IMR-90 (cell line): ENCODE data around the gene CD72. TPM values are rescaled to one million over a fixed set of nuclear protein-coding genes. Genes with fewer than 3 reads are reported as not detected.

Source experiments
- ATAC-seq: fragments of 200-7000 bp; cut with Tn5 transposase; 2 replicates; pipeline ENCODE4 v1.9.1; 2020; ENCODE audit warnings: low read depth, mild to moderate bottlenecking, moderate library complexity
- BruUV-seq: library from RNA; stranded (reverse); fragments of 400-500 nt; replicated peaks from 2 replicates; lab custom pipeline; 2021; lab: Mats Ljungman, UMichigan
- CTCF ChIA-PET: fragments of 300-600 bp; formaldehyde crosslinking; extraction: SDS; loops from one replicate; lab custom pipeline; 2021; ENCODE audit warnings: antibody characterized with exemption; lab: Yijun Ruan, JAX
- POLR2A ChIA-PET: fragments of 300-600 bp; sonication (Branson Sonifier 250); formaldehyde crosslinking; loops from one replicate; lab custom pipeline; 2022; ENCODE audit warnings: antibody characterized with exemption; ENCODE audit not compliant: unreplicated experiment; lab: Charles Lee
- DNase-seq: peaks from one replicate; pipeline ENCODE4 v3.0.0; 2013
- H2AFZ ChIP-seq: replicated peaks from 2 replicates; pipeline ENCODE3; 2013; ENCODE audit warnings: low read length, mild to moderate bottlenecking; ENCODE audit not compliant: poor library complexity
- H2AK5ac ChIP-seq: 2 replicates; pipeline ENCODE4 v1.6.1; 2013; ENCODE audit warnings: low read depth, low read length, inconsistent platforms
- H2AK9ac ChIP-seq: replicated peaks from 2 replicates; pipeline ENCODE3; 2013; ENCODE audit warnings: mild to moderate bottlenecking, low read depth, low read length, moderate library complexity; ENCODE audit not compliant: poor library complexity
- H2BK120ac ChIP-seq: 2 replicates; pipeline ENCODE4 v1.6.1; 2013; ENCODE audit warnings: low read depth, low read length, inconsistent platforms
- H2BK15ac ChIP-seq: 3 replicates; pipeline ENCODE4 v1.6.1; 2013; ENCODE audit warnings: low read depth, low read length, inconsistent platforms
- H2BK20ac ChIP-seq: 2 replicates; pipeline ENCODE4 v1.6.1; 2013; ENCODE audit warnings: low read depth, mild to moderate bottlenecking, inconsistent platforms, low read length, moderate library complexity
- H2BK5ac ChIP-seq: 2 replicates; pipeline ENCODE4 v1.6.1; 2013; ENCODE audit warnings: mild to moderate bottlenecking, low read depth, low read length, inconsistent platforms; ENCODE audit not compliant: poor library complexity, severe bottlenecking
- H3K14ac ChIP-seq: replicated peaks from 2 replicates; pipeline ENCODE4 v1.6.1; 2013; ENCODE audit warnings: low read depth, low read length, inconsistent platforms
- H3K18ac ChIP-seq: 2 replicates; pipeline ENCODE4 v1.6.1; 2013; ENCODE audit warnings: low read depth, low read length, control low read depth
- H3K23ac ChIP-seq: 2 replicates; pipeline ENCODE4 v1.6.1; 2013; ENCODE audit warnings: low read depth, low read length, inconsistent platforms
- H3K27ac ChIP-seq: 2 replicates; pipeline ENCODE4 v1.5.1; 2013; ENCODE audit warnings: mild to moderate bottlenecking, control low read depth, low read length; ENCODE audit not compliant: insufficient read depth
- H3K27me3 ChIP-seq: 2 replicates; pipeline ENCODE4 v1.6.1; 2013; ENCODE audit warnings: low read length; ENCODE audit not compliant: control insufficient read depth, insufficient read depth
- H3K36me3 ChIP-seq: 2 replicates; pipeline ENCODE4 v1.6.1; 2013; ENCODE audit warnings: low read length, mixed read lengths; ENCODE audit not compliant: control insufficient read depth, insufficient read depth
- H3K4ac ChIP-seq: 2 replicates; pipeline ENCODE4 v1.6.1; 2013; ENCODE audit warnings: low read depth, low read length, inconsistent platforms
- H3K4me1 ChIP-seq: 2 replicates; pipeline ENCODE4 v1.6.1; 2013; ENCODE audit warnings: low read length, mixed read lengths; ENCODE audit not compliant: control insufficient read depth, insufficient read depth
- H3K4me2 ChIP-seq: 2 replicates; pipeline ENCODE4 v1.6.1; 2013; ENCODE audit warnings: low read depth, mild to moderate bottlenecking, control low read depth, low read length, moderate library complexity
- H3K4me3 ChIP-seq: 2 replicates; pipeline ENCODE4 v1.5.1; 2013; ENCODE audit warnings: low read depth, mild to moderate bottlenecking, control low read depth, low read length, moderate library complexity; ENCODE audit not compliant: insufficient read depth
- H3K56ac ChIP-seq: 2 replicates; pipeline ENCODE4 v1.6.1; 2013; ENCODE audit warnings: low read length, inconsistent platforms; ENCODE audit not compliant: insufficient read depth; ENCODE audit errors: extremely low read depth
- H3K79me1 ChIP-seq, 2 experiments: 2 replicates each; pipeline ENCODE4 v1.6.1; 2013; ENCODE audit warnings: low read length in 2 of 2, inconsistent platforms in 1 of 2, low read depth in 1 of 2
- H3K9ac ChIP-seq: 2 replicates; pipeline ENCODE4 v1.6.1; 2013; ENCODE audit warnings: low read depth, low read length, control low read depth
- H3K9me1 ChIP-seq: 2 replicates; pipeline ENCODE4 v1.6.1; 2013; ENCODE audit warnings: low read length, inconsistent platforms; ENCODE audit not compliant: insufficient read depth
- H3K9me3 ChIP-seq: 2 replicates; pipeline ENCODE4 v1.6.1; 2013; ENCODE audit warnings: low read length; ENCODE audit not compliant: control insufficient read depth, insufficient read depth
- H4K20me1 ChIP-seq: 2 replicates; pipeline ENCODE4 v1.6.1; 2013; ENCODE audit warnings: low read length, inconsistent platforms; ENCODE audit not compliant: insufficient read depth
- H4K5ac ChIP-seq: 2 replicates; pipeline ENCODE4 v1.6.1; 2013; ENCODE audit warnings: mild to moderate bottlenecking, low read depth, low read length, control low read depth
- H4K8ac ChIP-seq, 2 experiments: 2 replicates each; pipeline ENCODE4 v1.6.1; 2013; ENCODE audit warnings: low read depth in 2 of 2, low read length in 2 of 2, control low read depth in 1 of 2, inconsistent platforms in 1 of 2
- H4K91ac ChIP-seq: 2 replicates; pipeline ENCODE4 v1.6.1; 2013; ENCODE audit warnings: low read depth, low read length, inconsistent platforms; ENCODE audit not compliant: insufficient read depth
- CEBPB ChIP-seq: IDR thresholded peaks from 2 replicates; pipeline ENCODE4 v1.6.1; 2012; ENCODE audit warnings: low read depth, low read length, improper control_type of control experiment
- FOS ChIP-seq: fragments of 150-350 bp; IDR thresholded peaks from 2 replicates; pipeline ENCODE4 v1.6.1; 2016; ENCODE audit warnings: low read depth, low read length
- MAFK ChIP-seq: IDR thresholded peaks from 2 replicates; pipeline ENCODE4 v1.6.1; 2012; ENCODE audit warnings: low read depth, low read length, improper control_type of control experiment
- POLR2A ChIP-seq: IDR thresholded peaks from 2 replicates; pipeline ENCODE4 v1.6.1; 2012; ENCODE audit warnings: mild to moderate bottlenecking, low read depth, low read length
- RCOR1 ChIP-seq: IDR thresholded peaks from 2 replicates; pipeline ENCODE4 v1.6.1; 2012; ENCODE audit warnings: mild to moderate bottlenecking, low read length, improper control_type of control experiment; ENCODE audit not compliant: insufficient replicate concordance
- RFX5 ChIP-seq: IDR thresholded peaks from 2 replicates; pipeline ENCODE4 v1.8.0; 2012; ENCODE audit warnings: low read depth, mild to moderate bottlenecking, low read length, moderate library complexity
- SMC3 ChIP-seq: fragments of 150-350 bp; IDR thresholded peaks from 2 replicates; pipeline ENCODE4 v1.6.1; 2016; ENCODE audit warnings: low read depth, mild to moderate bottlenecking, antibody characterized with exemption, low read length, moderate library complexity
- USF2 ChIP-seq: fragments of 150-350 bp; IDR thresholded peaks from 2 replicates; pipeline ENCODE4 v1.6.1; 2017; ENCODE audit warnings: mild to moderate bottlenecking, antibody characterized with exemption, low read length, low read depth
- WGBS, 2 experiments: methylation state at CpG; one replicate each; pipeline versions ENCODE4 v1.1.5 to v1.1.7; 2013; ENCODE audit warnings: missing lambda C conversion rate in 2 of 2; ENCODE audit not compliant: insufficient read length in 1 of 2; ENCODE audit errors: extremely low coverage in 2 of 2; 5-methylcytosine and 5-hydroxymethylcytosine counted together
- dilution Hi-C: fragments of 300-500 bp; cut with HindIII; formaldehyde crosslinking; loops from one replicate; pipeline ENCODE4 v1.14.3; 2018; ENCODE audit warnings: low sequenced_read_pairs; ENCODE audit not compliant: unreplicated experiment
- in situ Hi-C: fragments of 300-500 bp; cut with MboI; formaldehyde crosslinking; loops from 3 replicates; pipeline ENCODE4 v1.14.3; 2019; ENCODE audit warnings: low sequenced_read_pairs, inconsistent platforms, mixed read lengths
- intact Hi-C: fragments of 100-400 bp; cut with micrococcal nuclease; formaldehyde crosslinking; loops from 2 replicates; pipeline ENCODE4 v1.10.0; 2022
- polyA plus RNA-seq, 3 experiments: library from polyadenylated mRNA; depleted of rRNA; stranded (reverse); fragments of >200 nt; gene quantifications; 2 replicates each; pipeline ENCODE4 v1.2.3, GENCODE V29; 2012; ENCODE audit warnings: low replicate concordance in 1 of 3
- total RNA-seq: library from RNA; depleted of rRNA; stranded (reverse); fragments of >200 nt; gene quantifications from 2 replicates; pipeline ENCODE4 v1.2.3, GENCODE V29; 2012

CD72 gene
- total and polyA plus RNA-seq, 2 of the 4 experiments (the other 2 are of a cell fraction), result 0.36 to 0.58 TPM

- dilution Hi-C loops, result no loop called here
- Histone ChIP-seq H2AK5ac (no peak overlapping the region), H2AK9ac (no peak overlapping the region), H3K9ac (no peak overlapping the region), H4K20me1 (no peaks in the 10 kb centered on the region), H3K14ac (no peak overlapping the region), H3K56ac (no peak overlapping the region), H4K8ac (no peak overlapping the region), H3K36me3 (no peaks in the 10 kb centered on the region), H2BK120ac (no peak overlapping the region), H3K9me3 (peaks cover 3% of the 10 kb centered on the region; the same call in 1 of the 2 replicates), H3K4ac (no peak overlapping the region), H3K4me1 (peaks cover 3% of the 10 kb centered on the region; the same call in 1 of the 2 replicates), H3K27ac (no peak overlapping the region), H2BK20ac (no peak overlapping the region), H3K4me3 (no peak overlapping the region), H3K9me1 (no peaks in the 10 kb centered on the region), H4K91ac (no peak overlapping the region), H2BK15ac (no peak overlapping the region), H3K79me1 (no peaks in the 10 kb centered on the region), H3K23ac (no peak overlapping the region), H4K5ac (no peak overlapping the region), H2BK5ac (no peak overlapping the region), H3K18ac (no peak overlapping the region), H2AFZ (no peak overlapping the region), H3K4me2 (no peak overlapping the region), H3K27me3 (no peaks in the 10 kb centered on the region)
- ChIA-PET CTCF (no interaction called here), POLR2A (no interaction called here)
- TF ChIP-seq FOS, result no peak
- TF ChIP-seq CEBPB, result no peak
- TF ChIP-seq USF2, result no peak
- no peak for TF ChIP-seq RCOR1
- no peak for TF ChIP-seq POLR2A
- no peak for TF ChIP-seq RFX5
- no peak for TF ChIP-seq MAFK
- TF ChIP-seq SMC3, result no peak
- ATAC-seq, result no peak
- intact Hi-C loops, result no loop called here
- DNase-seq, result no peak
- in situ Hi-C loops, result no loop called here
- no TSS peak for BruUV-seq
- 70% methylated on average over 2 of the region's 11 CpGs; no CpG with 5 or more reads in 1 of the 2 experiments for WGBS, 2 experiments
These were observed 19.2 kb downstream of the CD72 start for GRCh38 chr9:35598866-35599590.
